K562 (cell line): ENCODE data around the gene PRR7. TPM values are rescaled to one million over a fixed set of nuclear protein-coding genes. Genes with fewer than 3 reads are reported as not detected.
A peak's percentile ranks its signal among the peaks of the same experiment; 100 is the strongest.

Experiments used
- CBFA2T2 ChIP-seq: fragments of 450-650 bp; conservative IDR thresholded peaks from 2 replicates; pipeline ENCODE4 v1.6.1; 2017; ENCODE audit warnings: mild to moderate bottlenecking
- CHCHD3 ChIP-seq: fragments of 250-450 bp; sonication (Bioruptor Pico); IDR thresholded peaks from 2 replicates; pipeline ENCODE4 v2.1.2; 2022; ENCODE audit warnings: mild to moderate bottlenecking
- FOS ChIP-seq: IDR thresholded peaks from 3 replicates; pipeline ENCODE4 v1.6.1; 2011; ENCODE audit not compliant: insufficient read length; ENCODE audit errors: extremely low read depth
- FOXJ2 ChIP-seq: fragments of 200-800 bp; sonication (Bioruptor generic); IDR thresholded peaks from 2 replicates; pipeline ENCODE4 v1.6.1; 2016; ENCODE audit warnings: missing genetic modification characterization, missing compliant biosample characterization
- GABPA ChIP-seq: fragments of 200-800 bp; sonication (Bioruptor generic); conservative IDR thresholded peaks from 2 replicates; pipeline ENCODE4 v1.6.1; 2016; ENCODE audit warnings: low read depth, missing genetic modification characterization, missing compliant biosample characterization
- HNRNPLL ChIP-seq: fragments of 200-400 bp; formaldehyde crosslinking; IDR thresholded peaks from 2 replicates; pipeline ENCODE4 v1.6.1; 2017; ENCODE audit warnings: low read length, low read depth, mild to moderate bottlenecking; ENCODE audit not compliant: poor library complexity, severe bottlenecking
- KDM2B ChIP-seq: fragments of 250-450 bp; sonication (Bioruptor Pico); IDR thresholded peaks from 2 replicates; pipeline ENCODE4 v1.8.0; 2021; ENCODE audit warnings: mild to moderate bottlenecking, moderate library complexity
- MED1 ChIP-seq: sonication (generic); formaldehyde crosslinking; IDR thresholded peaks from 2 replicates; pipeline ENCODE4 v1.8.1; 2023; ENCODE audit warnings: missing genetic modification reagents, borderline replicate concordance
- MTA1 ChIP-seq: fragments of 450-650 bp; IDR thresholded peaks from 2 replicates; pipeline ENCODE4 v1.6.1; 2017; ENCODE audit warnings: borderline replicate concordance
- NFE2 ChIP-seq: IDR thresholded peaks from 2 replicates; pipeline ENCODE4 v1.6.1; 2014; ENCODE audit warnings: antibody characterized with exemption, low read depth
- NRF1 ChIP-seq, 2 experiments: fragments of 450-650 bp; IDR thresholded peaks in 1 of 2; conservative IDR thresholded peaks in 1 of 2; 2 replicates each; pipeline ENCODE4 v1.6.1; 2014; ENCODE audit warnings: mild to moderate bottlenecking in 2 of 2
- RBM34 ChIP-seq: fragments of 200-400 bp; formaldehyde crosslinking; IDR thresholded peaks from 2 replicates; pipeline ENCODE4 v1.6.1; 2018; ENCODE audit warnings: low read length, borderline replicate concordance; ENCODE audit not compliant: insufficient read depth
- RNF2 ChIP-seq: sonication (generic); IDR thresholded peaks from 2 replicates; pipeline ENCODE4 v1.6.1; 2016
- SIN3A ChIP-seq, 2 experiments: fragments of 150-350 bp in 1 of 2; IDR thresholded peaks; 2 replicates each; pipeline ENCODE4 v1.6.1; 2011 to 2016; ENCODE audit warnings: borderline replicate concordance in 2 of 2, low read depth in 2 of 2, low read length in 2 of 2, mild to moderate bottlenecking in 2 of 2, moderate library complexity in 2 of 2; ENCODE audit not compliant: control insufficient read depth in 1 of 2
- SMARCA4 ChIP-seq: fragments of 450-650 bp; IDR thresholded peaks from 2 replicates; pipeline ENCODE4 v1.6.1; 2016
- TRIM28 ChIP-seq: fragments of 450-650 bp; IDR thresholded peaks from 2 replicates; pipeline ENCODE4 v1.6.1; 2017
- ZNF134 ChIP-seq: fragments of 250-450 bp; sonication (Bioruptor Pico); conservative IDR thresholded peaks from 2 replicates; pipeline ENCODE4 v1.4.0; 2020
- ZNF77 ChIP-seq: fragments of 250-450 bp; sonication (Bioruptor Pico); IDR thresholded peaks from 2 replicates; pipeline ENCODE4 v1.5.0; 2020
- ZNF830 ChIP-seq: fragments of 250-450 bp; sonication (Bioruptor Pico); IDR thresholded peaks from 2 replicates; pipeline ENCODE4 v1.5.0; 2021; ENCODE audit warnings: mild to moderate bottlenecking
- ZSCAN32 ChIP-seq: fragments of 450-650 bp; formaldehyde crosslinking; IDR thresholded peaks from 2 replicates; pipeline ENCODE4 v1.4.0; 2020; ENCODE audit warnings: mild to moderate bottlenecking, moderate library complexity
- polyA plus RNA-seq, 8 experiments: library from polyadenylated mRNA; depleted of rRNA in 4 of 8; stranded (reverse) in 5 of 8; unstranded in 3 of 8; fragments of >200 nt; fragmentation: Nextera tagmentation in 2 of 8; fragmentation: Illumina TruSeq in 1 of 8; extraction: Ambion mirVana in 2 of 8; extraction: Trizol in 1 of 8; gene quantifications; 2 replicates each; pipeline versions ENCODE4 v1.2.1 to v1.2.3, GENCODE V29; 2011 to 2014; ENCODE audit warnings: inconsistent platforms in 1 of 8, missing spikeins in 1 of 8
- total RNA-seq, 7 experiments: library from RNA; depleted of rRNA in 6 of 7; stranded (reverse); fragments of >200 nt in 6 of 7; fragmentation: Illumina TruSeq in 2 of 7; extraction: Trizol in 2 of 7; gene quantifications; 2 replicates each; pipeline versions ENCODE4 v1.2.1 to v1.2.3, GENCODE V29; 2011 to 2021; ENCODE audit warnings: low replicate concordance in 1 of 7
- TF ChIP-seq, protein P1 (sequence below): sonication (generic); formaldehyde crosslinking; IDR thresholded peaks from 2 replicates; pipeline ENCODE4 v1.4.0; 2020; ENCODE audit warnings: mild to moderate bottlenecking, missing genetic modification reagents
- TF ChIP-seq, protein P2 (sequence below), 3 experiments: fragments of 200-800 bp in 1 of 3; sonication (Bioruptor generic) in 1 of 3; sonication (generic) in 1 of 3; formaldehyde crosslinking in 1 of 3; IDR thresholded peaks; 2 replicates each; pipeline versions ENCODE4 v1.6.1 to v1.8.0; 2016 to 2022; ENCODE audit warnings: mild to moderate bottlenecking in 2 of 3, missing compliant biosample characterization in 2 of 3, missing genetic modification characterization in 2 of 3, missing genetic modification reagents in 1 of 3
- TF ChIP-seq, protein P3 (sequence below): fragments of 250-450 bp; sonication (Bioruptor Pico); IDR thresholded peaks from 2 replicates; pipeline ENCODE4 v1.4.0; 2020; ENCODE audit warnings: mild to moderate bottlenecking, moderate library complexity, borderline replicate concordance

PRR7 gene
- total and polyA plus RNA-seq, 9 of the 15 experiments (the other 6 are each of a cell fraction or from before 2014, with no cell fraction given) = 0.80 to 11.3 (median 10.4) TPM; not detected in 4

GRCh38 chr5:177497292-177498012, 50.8 kb downstream of the PRR7 start, which contains the start of gene PDLIM7 (continued):
- TF ChIP-seq, protein P1, sequence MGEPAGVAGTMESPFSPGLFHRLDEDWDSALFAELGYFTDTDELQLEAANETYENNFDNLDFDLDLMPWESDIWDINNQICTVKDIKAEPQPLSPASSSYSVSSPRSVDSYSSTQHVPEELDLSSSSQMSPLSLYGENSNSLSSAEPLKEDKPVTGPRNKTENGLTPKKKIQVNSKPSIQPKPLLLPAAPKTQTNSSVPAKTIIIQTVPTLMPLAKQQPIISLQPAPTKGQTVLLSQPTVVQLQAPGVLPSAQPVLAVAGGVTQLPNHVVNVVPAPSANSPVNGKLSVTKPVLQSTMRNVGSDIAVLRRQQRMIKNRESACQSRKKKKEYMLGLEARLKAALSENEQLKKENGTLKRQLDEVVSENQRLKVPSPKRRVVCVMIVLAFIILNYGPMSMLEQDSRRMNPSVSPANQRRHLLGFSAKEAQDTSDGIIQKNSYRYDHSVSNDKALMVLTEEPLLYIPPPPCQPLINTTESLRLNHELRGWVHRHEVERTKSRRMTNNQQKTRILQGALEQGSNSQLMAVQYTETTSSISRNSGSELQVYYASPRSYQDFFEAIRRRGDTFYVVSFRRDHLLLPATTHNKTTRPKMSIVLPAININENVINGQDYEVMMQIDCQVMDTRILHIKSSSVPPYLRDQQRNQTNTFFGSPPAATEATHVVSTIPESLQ (CRISPR knock-in tag) = no peak
- no peak for TF ChIP-seq GABPA (tag)
- peak; percentile 12; the same call in 1 of the 2 replicates for TF ChIP-seq SMARCA4
- TF ChIP-seq MED1 (CRISPR knock-in tag) = no peak
- TF ChIP-seq RNF2 = 0 out of 2 replicates have a peak, but pooled peaks have one; percentile 38
- TF ChIP-seq ZNF134 (CRISPR knock-in tag) = no peak
- no peak; the same call in 1 of the 2 replicates for TF ChIP-seq ZSCAN32 (CRISPR knock-in tag)
- no peak for TF ChIP-seq ZNF77
- TF ChIP-seq FOXJ2 (tag) = no peak
- peak; percentile 18; the same call in 1 of the 2 replicates for TF ChIP-seq CBFA2T2
- peak; percentile 49 for TF ChIP-seq HNRNPLL
- TF ChIP-seq SIN3A (IDR thresholded peaks at IDR 0.05; ENCODE audit: borderline replicate concordance in 2 of 2, control insufficient read depth in 1 of 2, low read depth in 2 of 2, low read length in 2 of 2) = peak; percentile 16 to 48; a peak in 2 of 4 replicates
- TF ChIP-seq, protein P2, sequence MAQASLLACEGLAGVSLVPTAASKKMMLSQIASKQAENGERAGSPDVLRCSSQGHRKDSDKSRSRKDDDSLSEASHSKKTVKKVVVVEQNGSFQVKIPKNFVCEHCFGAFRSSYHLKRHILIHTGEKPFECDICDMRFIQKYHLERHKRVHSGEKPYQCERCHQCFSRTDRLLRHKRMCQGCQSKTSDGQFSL (CRISPR knock-in tag; IDR thresholded peaks at IDR 0.05) = 0 out of 2 replicates have a peak, but pooled peaks have one; percentile 57
- TF ChIP-seq, protein P2 (tag; IDR thresholded peaks at IDR 0.05) = no peak
- peak; percentile 85; the same call in 1 of the 2 replicates for TF ChIP-seq RBM34
- peak; percentile 58; the same call in 1 of the 2 replicates for TF ChIP-seq MTA1
- no peak for TF ChIP-seq FOS
- TF ChIP-seq CHCHD3 = 0 out of 2 replicates have a peak, but pooled peaks have one; percentile 38
- peak; percentile 78 to 82 for TF ChIP-seq NRF1 (conservative IDR thresholded peaks at IDR 0.05 in 1 of 2, IDR thresholded peaks at IDR 0.05 in 1 of 2)
- TF ChIP-seq, protein P3, sequence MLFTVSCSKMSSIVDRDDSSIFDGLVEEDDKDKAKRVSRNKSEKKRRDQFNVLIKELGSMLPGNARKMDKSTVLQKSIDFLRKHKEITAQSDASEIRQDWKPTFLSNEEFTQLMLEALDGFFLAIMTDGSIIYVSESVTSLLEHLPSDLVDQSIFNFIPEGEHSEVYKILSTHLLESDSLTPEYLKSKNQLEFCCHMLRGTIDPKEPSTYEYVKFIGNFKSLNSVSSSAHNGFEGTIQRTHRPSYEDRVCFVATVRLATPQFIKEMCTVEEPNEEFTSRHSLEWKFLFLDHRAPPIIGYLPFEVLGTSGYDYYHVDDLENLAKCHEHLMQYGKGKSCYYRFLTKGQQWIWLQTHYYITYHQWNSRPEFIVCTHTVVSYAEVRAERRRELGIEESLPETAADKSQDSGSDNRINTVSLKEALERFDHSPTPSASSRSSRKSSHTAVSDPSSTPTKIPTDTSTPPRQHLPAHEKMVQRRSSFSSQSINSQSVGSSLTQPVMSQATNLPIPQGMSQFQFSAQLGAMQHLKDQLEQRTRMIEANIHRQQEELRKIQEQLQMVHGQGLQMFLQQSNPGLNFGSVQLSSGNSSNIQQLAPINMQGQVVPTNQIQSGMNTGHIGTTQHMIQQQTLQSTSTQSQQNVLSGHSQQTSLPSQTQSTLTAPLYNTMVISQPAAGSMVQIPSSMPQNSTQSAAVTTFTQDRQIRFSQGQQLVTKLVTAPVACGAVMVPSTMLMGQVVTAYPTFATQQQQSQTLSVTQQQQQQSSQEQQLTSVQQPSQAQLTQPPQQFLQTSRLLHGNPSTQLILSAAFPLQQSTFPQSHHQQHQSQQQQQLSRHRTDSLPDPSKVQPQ (CRISPR knock-in tag) = no peak
- no peak for TF ChIP-seq TRIM28
- peak; percentile 81; the same call in 1 of the 2 replicates for TF ChIP-seq ZNF830
- TF ChIP-seq NFE2 = peak; percentile 24; the same call in 1 of the 2 replicates
- peak; percentile 77; the same call in 1 of the 2 replicates for TF ChIP-seq KDM2B (CRISPR knock-in tag)
